ENCODE measurements around the gene ATP9B.
"Not testable (repeated sequence)": the region's sequence is repeated elsewhere in the genome, so short reads cannot be mapped to it uniquely, and the experiment has no call there.

Gene ATP9B

DNA sequence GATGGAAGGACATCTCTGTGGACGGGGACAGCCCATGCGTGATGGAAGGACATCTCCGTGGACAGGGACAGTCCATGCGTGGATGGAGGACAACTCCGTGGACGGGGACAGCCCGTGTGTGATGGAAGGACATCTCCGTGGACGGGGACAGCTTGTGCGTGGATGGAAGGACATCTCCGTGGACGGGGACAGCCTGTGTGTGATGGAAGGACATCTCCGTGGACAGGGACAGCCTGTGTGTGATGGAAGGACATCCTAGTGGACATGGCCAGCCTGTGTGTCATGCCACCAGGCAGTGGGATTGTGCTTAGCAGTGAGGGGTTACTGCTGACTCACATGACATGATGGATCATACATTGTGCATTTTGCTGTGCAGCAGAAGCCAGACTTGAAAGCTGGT, 296.5 kb downstream of the ATP9B start:
- no peak for DNase-seq (ENCODE audit: low read depth)

DNA sequence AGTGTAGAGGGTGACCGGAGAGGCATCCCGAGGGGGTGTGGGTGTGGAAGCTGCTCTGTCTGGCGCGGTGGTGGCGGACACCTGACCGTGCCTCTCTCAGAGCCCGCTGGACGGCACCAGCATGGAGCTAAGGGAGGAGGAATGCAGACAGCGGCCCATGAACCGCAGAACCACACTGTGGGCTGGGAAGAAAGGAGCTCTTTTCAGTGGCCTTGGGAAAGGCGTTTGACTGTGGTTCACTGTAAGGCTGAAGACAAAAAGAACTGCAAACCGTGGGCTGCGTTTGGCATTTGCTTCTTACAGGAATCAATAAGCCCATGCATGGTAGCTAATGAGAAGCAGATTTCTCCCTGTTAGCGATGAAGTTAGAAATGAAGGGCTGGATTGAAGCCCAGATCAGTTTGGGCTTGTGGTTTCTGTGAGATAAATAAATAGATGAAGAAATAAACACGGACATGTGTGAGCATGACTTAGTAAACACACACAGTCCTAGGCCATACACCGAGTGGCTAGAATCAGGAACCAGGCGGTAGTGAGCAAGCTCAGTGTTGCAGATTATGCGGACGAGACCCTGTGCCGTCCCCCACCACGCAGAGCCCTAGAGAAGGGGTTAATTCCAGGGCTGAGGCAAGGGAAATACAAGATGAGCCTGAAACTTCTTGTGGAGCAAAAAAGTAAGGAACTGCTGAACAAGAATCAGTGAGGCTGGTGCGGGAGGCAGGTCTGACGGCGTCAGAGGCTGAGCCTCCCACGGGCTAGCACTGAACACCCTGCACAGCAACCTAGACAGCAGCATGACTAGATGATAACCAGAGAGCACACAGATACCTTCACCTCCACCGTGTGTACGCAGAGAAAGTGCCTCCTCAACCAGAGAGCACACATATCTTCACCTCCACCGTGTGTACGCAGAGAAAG, 297.2 kb downstream of the ATP9B start:
- DNase-seq (ENCODE audit: low read depth), result peak; percentile 88

DNA sequence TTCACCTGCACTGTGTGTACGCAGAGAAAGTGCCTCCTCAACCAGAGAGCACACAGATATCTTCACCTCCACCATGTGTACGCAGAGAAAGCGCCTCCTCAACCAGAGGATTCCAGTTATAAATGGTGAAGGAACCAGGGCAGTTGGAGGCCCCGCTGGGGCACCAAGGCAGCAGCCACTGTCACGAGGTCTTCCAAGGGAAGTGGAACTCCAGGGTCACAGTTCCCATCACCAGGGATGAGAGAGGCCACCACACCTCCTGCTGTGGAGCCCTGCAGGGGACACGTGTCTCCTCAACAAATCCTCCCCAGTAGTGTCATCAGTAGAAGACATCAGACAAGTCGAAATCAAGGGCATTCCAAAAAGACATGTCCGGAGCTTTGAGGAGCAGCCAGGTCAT, 298.3 kb downstream of the ATP9B start:
- no peak for DNase-seq (ENCODE audit: low read depth)

DNA sequence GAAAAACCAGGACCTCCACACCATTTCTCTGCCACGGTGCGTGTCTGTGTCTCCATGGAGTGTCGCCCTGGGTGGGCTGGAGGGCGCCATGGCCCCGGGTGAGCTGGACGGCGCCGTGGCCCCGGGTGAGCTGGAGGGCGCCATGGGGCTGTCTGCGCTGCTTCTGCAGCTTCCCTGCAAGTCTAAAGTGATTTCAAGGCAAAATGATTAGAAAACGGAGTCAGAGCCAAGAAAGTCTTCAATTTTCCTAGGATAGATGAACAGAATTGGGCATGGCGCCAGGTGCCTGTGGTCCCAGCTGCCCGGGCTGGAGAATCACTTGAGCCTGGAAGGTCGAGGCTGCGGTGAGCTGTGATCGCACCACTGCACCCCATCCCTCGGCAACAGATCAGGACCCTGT, 298.8 kb downstream of the ATP9B start:
- DNase-seq (ENCODE audit: low read depth), result no peak

DNA sequence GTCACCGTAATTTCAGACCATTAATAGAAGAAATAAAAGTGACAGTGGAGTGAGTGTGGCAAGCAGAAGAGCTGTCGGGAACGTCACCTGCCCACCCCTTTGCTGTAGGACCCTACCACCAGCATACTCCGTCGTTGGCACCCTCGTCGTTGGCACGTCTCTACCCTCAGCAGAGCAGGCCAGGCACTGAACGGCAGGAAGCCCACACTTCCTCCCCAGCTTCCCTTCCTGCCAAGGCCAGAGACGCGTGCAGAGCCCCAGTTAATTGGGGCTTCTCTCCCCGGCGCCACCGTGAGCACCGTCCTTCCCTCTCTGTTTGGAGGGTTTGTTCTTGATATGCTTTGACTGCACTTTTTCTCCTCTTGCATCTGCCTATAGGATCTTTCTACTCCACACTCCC, 299.5 kb downstream of the ATP9B start:
- no peak for DNase-seq (ENCODE audit: low read depth)

DNA sequence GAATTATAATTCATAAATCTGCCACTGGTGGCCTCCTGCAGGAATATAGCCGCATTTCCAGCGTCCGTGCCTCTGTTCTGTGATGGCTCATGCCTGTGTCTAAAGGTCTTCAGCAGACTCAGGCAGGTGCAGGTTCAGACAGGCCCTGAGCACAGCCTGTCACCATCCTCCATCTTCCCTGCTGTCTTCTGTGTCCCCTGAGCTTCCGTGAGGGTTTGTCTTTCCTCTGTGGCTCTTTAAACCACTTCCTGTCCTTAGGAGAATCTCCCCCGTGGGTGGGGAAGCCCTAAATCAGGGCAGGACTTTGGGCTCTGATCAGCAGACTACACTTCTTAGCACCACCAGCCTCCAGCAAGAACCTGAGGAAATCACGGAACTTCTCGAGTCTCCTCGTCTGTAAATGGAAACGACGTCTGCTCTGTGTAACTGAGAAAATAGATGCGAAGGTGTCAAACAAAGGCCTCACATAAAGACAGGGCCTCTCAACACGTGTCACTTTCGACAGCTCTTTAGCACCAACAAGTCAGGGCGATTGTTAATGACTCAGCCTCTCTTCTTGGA, 302.4 kb downstream of the ATP9B start:
- DNase-seq (ENCODE audit: low read depth), result no peak

DNA sequence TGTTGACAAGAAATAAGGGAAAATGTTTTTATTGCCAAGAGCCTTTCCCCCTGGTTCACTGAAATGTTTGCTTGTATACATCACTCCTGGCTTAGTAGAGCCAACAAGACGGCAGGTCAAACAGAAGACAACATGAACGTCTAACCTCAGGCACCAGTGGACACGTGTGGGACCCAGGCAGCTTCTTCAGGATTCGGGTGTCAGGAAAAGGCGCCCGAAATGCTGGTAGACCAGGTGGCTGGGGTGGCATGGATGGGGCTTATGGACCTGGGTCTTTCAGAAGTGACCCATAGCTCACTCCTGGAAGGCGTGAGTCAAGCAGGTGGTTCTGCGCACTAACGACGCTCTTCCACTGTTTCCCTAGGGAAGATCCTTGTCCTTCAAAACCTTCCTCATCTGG, 303.3 kb downstream of the ATP9B start:
- no peak for DNase-seq (ENCODE audit: low read depth)

DNA sequence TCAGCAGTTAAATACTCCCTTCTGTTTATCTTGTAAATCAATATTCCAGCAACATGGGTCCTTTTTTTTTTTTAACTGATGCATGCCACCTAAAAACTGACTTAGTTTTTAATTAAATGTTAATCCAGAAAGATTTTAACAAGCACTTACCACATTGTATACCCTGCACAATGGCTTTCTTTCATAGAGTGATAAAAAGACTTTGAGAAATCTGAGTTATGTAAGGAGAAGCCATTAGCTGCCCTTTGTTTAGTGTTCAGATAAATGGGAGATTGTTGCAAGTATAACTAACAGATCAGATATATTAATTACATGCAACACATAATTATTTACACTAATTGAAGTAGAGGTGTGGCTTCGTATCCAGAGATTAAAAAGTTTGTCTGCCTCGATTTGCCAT, 303.8 kb downstream of the ATP9B start:
- no peak for DNase-seq (ENCODE audit: low read depth)

DNA sequence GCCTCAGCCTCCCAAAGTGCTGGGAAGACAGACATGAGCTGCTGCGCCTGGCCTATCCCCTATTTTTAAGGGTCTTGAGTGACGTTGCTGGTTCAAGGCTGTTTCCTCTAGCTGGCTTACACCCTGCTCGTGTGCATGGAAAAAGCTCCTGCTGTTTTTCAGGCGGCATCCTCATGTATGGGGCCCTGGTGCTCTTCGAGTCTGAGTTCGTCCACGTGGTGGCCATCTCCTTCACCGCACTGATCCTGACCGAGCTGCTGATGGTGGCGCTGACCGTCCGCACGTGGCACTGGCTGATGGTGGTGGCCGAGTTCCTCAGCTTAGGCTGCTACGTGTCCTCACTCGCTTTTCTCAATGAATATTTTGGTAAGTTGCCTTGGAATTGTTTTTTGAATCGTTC, 304.5 kb downstream of the ATP9B start:
- DNase-seq (ENCODE audit: low read depth), result no peak

DNA sequence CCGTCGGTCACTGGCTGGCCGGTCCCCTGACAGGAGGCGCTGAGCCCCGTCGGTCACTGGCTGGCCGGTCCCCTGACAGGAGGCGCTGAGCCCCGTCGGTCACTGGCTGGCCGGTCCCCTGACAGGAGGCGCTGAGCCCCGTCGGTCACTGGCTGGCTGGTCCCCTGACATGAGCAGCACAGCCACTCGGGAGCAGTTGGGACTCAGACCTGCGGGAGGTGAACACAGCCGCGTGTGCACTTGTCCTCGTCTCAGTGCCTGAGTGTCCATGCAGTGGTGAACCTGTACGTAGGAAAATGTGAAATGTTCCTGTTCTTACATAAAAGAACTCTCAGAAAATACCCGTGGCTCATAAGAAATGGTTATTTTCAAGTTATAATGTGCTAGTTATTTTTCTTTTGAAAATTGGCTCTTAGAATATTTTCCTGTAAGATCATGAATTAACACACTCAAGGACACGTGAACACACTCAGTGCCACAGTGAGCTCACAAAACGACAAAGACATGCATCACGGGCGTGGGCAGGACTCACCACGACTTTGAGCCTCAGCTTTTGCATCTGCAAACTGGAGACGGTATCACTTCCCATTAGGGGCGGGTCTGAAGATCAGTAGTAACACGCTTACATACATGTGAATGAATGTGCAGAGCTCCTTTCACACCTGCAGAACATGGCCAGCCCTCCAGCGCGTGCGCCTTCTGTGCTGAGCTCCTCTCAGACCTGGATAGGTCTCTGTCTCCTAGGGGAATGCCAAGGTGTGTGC, 305.4 kb downstream of the ATP9B start:
- DNase-seq (ENCODE audit: low read depth), result no peak

DNA sequence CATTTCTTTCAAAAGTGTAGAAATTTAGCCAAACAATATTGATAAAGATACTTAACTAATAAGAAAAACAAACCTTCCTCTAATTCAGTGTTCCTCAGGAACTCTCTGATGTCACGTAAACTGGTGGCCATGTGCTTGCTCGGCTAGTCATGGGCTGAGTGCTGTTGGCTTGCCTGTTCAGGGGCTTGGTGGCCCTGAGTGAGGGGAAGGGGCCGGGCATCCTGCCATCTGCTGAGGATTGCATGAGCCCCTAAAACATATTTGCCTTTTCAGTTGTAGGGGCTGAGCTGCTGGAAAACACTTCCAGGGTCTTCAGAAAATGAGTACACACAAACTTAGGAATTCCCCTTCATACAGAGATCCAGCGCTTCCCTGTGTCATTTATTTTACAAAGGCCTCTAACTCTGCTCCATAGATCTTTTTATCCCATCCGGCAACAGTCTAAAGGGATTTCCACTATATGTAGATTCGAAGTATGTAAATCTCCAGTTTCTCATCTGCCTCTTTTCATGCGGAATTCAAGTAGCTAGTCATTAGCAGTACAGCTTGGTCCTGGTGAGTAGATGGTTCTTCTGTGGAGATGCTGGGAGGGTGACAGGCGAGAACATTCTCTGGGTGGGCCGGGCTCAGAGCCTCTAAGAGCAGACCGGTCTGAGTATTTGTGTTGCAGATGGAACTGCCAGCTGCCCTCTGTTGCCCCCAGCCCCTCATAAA, 306.4 kb downstream of the ATP9B start:
- DNase-seq (ENCODE audit: low read depth), result no peak

DNA sequence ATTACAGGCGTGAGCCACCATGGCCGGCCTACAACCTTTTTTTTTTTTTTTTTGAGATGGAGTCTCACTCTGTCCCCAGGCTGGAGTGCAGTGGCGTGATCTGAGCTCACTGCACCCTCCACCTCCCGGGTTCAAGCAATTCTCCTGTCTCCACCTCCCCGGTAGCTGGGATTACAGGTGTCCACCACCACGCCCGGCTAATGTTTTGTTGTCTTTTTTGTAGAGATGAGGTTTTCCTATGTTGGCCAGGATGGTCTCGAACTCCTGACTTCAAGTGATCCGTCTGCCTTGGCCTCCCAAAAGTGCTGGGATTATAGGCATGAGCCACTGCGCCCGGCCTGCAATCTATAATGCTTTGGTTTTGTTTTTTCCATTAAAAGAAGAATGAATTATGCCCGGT, 307.5 kb downstream of the ATP9B start:
- not testable (repeated sequence) for DNase-seq (ENCODE audit: low read depth)

DNA sequence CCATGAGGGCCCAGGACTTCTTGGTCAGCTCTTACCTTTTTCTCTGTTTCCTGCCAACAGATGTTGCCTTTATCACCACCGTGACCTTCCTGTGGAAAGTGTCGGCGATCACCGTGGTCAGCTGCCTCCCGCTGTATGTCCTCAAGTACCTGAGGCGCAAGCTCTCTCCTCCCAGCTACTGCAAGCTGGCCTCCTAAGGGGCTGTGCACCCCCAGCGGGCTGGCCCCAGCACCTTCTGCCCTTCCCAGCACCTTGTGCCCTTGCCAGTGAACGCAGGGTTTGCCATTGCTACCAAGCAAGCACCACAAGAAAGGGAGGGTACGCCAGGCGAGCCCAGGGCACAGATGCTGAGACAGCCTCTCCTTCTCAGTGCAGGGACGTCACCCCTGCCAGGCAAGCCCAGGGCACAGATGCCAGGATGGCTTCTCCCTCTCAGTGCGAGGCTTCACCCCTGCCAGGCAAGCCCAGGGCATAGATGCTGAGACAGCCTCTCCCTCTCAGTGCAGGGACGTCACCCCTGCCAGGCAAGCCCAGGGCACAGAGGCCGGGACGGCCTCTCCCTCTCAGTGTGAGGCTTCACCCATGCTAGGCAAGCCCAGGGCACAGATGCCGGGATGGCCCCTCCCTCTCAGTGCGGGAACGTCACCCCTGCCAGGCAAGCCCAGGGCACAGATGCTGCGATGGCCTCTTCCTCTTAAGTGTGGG, 308.1 kb downstream of the ATP9B start:
- no peak for DNase-seq (ENCODE audit: low read depth)

DNA sequence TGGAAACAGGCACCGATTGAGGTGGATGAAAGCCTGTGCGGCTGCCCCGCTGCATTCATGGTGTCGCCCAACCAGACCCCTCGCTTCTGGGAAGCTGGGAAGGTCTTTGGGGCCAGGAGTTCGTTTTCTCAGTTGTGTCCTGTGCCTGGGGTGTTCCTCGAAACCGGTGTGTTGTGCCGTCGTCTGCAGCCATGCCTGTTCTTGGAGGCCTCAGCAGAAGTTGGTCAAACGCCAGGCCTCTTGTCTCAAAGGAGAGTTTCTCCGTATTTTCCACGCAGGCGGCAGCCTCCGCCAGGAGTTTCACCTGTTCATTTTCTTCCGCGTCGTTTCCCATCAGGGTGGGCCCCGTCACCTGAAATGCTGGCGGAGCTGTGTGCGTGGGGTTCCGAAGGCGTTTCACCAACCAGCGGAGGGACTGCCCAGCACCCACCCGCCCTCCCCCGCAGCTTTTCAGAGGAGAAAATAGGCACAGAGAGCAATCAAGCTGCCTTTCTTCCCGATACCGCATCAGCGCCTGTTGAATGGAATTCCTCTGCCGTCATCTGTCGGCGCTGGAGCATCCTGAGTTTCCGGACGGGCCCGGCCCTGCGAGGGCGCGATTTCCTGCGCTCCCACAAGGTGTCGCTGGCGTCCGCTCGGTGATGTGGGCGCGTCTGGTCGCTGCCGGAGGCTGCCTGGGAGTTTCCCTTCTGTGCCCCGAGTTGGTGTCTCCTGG, 309.5 kb downstream of the ATP9B start:
- peak; percentile 36 for DNase-seq (ENCODE audit: low read depth)

DNA sequence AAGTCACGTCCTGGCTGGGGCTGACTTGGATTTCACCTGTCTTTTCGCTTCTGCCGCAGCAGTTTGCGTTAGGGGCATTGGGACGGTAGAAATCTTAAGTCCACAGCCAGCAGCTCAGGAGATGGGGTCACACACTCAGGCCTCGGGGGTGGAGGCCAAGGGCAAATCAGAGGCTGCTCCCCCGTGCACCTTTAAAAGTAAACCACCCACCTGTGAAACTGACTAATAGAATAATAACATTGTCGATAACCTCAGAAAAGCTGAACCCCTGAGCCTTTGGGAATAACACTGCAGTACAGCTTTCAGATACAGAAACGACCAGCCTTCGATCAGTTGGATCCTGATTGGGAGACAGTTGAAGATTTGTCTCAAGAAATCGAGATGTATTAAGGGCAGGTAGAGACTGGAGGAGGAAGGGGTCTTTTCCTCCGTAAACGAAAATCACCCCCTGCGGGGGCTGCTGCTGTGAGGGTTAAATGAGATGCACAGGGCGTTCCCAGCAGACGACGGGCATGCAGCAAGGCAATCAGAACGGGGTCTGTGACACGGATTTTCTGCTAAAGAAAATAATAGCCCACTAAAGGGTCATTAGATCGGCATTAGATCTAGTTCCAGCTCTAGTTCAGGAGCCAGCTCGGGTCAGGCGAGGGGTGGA, 310.2 kb downstream of the ATP9B start:
- DNase-seq (ENCODE audit: low read depth), result no peak

DNA sequence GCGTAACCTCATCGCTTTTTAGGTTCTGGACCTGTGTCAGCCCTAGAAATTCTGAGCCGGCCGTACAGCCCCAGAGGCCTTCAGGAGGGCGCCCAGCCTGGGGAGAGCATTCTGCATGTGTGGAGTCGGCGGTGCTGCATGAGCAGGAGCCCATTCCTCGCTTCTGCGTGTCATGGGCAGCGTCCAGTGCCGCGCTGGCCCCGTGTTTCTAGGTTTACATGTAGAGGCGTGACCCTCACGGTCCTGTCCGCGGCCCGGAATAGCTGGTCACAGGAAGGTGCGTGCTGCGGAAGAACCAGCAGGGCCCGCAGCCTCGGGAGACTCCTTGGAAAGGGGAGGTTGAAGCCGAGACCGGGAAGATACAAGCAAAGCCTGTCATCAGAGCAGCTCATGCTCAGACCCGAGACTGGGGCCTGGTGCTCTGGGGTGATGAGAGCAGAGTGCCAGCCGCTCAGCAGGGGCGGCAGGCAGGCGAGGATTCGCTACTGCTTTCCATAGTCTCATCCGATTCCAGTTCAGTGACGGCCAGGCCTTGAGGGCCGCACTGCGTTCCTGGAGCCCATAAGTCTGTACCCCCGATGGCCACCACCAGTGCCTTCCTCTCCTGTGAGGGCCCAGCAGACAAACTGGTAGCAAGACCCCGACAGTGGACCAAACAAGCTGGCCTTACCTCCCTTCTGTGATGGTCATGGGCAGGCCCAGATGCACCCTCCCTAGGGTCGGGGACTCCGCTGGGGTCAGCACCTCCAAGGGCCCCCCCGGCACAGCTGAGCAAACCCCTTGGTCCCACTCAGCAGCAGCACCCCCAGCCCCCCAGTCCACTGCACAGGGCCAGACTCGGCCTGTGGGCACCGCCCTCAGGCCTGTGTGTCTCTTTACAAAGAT, 311.0 kb downstream of the ATP9B start:
- no peak for DNase-seq (ENCODE audit: low read depth)

DNA sequence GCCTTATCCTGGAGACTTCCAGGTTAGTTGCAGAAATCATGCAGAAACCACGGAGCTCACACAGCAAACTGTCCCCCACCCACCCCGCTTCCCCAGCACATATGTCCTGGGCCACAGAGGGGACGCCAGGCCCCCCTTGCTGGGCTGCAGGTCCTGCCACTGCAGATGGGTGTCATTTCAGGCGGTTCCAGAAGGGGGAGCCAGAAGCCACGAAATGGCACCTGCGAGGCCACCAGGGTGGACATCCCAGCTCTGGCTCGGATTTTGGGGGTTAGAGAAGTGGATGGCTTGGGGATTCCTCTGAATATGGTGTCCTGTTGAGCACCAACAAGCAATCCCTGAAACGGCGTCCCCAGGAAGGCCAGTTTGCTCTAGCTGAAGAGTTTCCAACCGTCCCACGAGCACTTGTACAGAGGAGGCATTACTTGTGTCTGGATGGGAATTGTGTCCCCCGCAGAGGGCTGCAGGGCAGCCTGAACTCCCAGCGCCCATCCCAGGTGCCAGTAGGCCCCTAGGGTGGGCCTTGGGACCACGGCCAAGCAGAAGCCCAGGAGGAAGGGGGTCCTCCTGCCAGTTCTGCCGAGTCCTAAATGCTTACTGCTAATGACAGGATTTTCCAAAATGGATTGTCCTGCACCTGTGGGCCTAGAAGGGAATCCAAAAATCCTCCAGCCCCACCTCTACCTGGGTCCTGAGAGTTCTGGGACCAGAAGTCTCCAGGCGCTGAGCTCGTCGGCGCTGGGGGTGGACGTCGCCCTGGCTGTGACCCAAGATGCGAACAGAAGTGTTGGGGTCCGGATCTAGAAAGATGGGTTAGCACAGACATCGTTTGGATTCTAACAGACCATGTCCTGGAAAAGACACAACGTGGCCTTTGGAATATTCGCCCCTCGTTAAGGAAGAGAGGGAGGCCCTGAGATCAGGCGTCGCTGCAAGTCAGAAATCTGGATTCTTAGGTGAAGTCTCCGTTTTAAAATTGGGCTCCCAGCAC, 311.9 kb downstream of the ATP9B start:
- no peak for DNase-seq (ENCODE audit: low read depth)

DNA sequence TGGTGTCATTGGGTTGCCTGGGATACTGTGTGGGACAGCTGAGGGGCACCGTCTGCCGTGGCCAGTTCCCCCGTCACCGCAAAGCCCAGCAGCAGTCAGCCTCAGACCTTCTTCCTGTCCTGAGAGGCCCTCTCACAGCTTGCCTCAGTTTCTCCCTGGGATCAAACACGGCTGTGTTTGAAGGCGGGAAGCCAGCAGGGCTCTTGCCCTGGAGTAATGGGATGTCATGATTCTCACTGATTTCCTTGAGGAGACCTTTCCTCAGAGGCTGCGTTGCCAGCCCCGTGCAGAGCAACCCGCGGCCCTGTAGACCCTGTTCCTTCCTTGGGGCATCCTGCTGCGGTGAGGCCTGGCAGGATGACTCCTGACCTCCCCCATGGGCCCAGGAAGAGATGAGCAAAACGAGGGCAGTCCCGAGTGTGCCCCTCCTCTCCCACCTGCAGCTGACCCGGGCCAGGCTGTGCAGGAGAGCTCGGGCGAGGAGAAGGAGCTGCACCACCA, 312.7 kb downstream of the ATP9B start:
- DNase-seq (ENCODE audit: low read depth), result no peak

All from fibroblast of the conjunctiva (primary cell).